HG02571 (cell line): ENCODE data around the gene FBRSL1.

Experiments used
- ATAC-seq: cut with Tn5 transposase; IDR thresholded peaks from one replicate; pipeline ENCODE4 v1.9.1; 2021; ENCODE audit warnings: mild to moderate bottlenecking, moderate library complexity; ENCODE audit not compliant: unreplicated experiment

Gene FBRSL1

GRCh38 chr12:132508860-132509732, 19.1 kb downstream of the FBRSL1 start:
- no peak for ATAC-seq

- no peak for ATAC-seq
These were observed 20.3 kb downstream of the FBRSL1 start for GRCh38 chr12:132510111-132510724.

GRCh38 chr12:132510746-132511477, 21.0 kb downstream of the FBRSL1 start:
- no peak for ATAC-seq

GRCh38 chr12:132511516-132512196, 21.7 kb downstream of the FBRSL1 start:
- no peak for ATAC-seq

GRCh38 chr12:132512197-132513069, 22.5 kb downstream of the FBRSL1 start:
- no peak for ATAC-seq

GRCh38 chr12:132513070-132513398, 23.1 kb downstream of the FBRSL1 start:
- ATAC-seq: no peak

- no peak for ATAC-seq
These were observed 23.6 kb downstream of the FBRSL1 start for GRCh38 chr12:132513458-132514135.

GRCh38 chr12:132514216-132514820, 24.4 kb downstream of the FBRSL1 start:
- no peak for ATAC-seq

- no peak for ATAC-seq
These were observed 24.9 kb downstream of the FBRSL1 start for GRCh38 chr12:132514838-132515237.

- ATAC-seq: no peak
These were observed 26.4 kb downstream of the FBRSL1 start for GRCh38 chr12:132516095-132517012.

GRCh38 chr12:132517013-132517739, 27.2 kb downstream of the FBRSL1 start:
- no peak for ATAC-seq

- ATAC-seq: no peak
These were observed 27.8 kb downstream of the FBRSL1 start for GRCh38 chr12:132517740-132518100.

- ATAC-seq: no peak
These were observed 28.5 kb downstream of the FBRSL1 start for GRCh38 chr12:132518354-132518992.

- no peak for ATAC-seq
These were observed 30.7 kb downstream of the FBRSL1 start for GRCh38 chr12:132520421-132521199.

GRCh38 chr12:132521200-132521580, 31.2 kb downstream of the FBRSL1 start:
- ATAC-seq: no peak

- no peak for ATAC-seq
These were observed 31.9 kb downstream of the FBRSL1 start for GRCh38 chr12:132521712-132522292.
